ENCODE data around the gene GLIS1.

DNA sequence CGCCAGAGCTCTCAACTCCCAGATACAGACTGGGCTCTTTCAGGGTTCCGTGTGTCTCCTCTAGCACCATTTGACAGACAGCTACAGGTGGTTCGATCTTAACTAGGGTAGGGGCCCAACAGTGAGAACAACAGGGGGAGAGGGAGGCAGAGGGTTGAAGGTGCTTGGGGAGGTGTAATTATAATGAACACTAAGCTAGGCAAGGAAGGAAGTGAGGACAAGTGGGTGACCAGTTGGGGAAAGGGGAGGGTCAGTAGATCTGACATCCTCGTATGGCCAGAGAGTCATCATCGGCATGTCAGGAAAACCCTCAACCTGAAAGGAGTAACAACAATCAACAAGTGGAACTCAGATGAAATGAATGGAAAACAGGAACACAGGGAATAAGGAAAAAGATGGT is 22.8 kb downstream of the GLIS1 start:
- TF ChIP-seq POLR2A (IDR thresholded peaks at IDR 0.05), result no peak
- TF ChIP-seq, protein P1, sequence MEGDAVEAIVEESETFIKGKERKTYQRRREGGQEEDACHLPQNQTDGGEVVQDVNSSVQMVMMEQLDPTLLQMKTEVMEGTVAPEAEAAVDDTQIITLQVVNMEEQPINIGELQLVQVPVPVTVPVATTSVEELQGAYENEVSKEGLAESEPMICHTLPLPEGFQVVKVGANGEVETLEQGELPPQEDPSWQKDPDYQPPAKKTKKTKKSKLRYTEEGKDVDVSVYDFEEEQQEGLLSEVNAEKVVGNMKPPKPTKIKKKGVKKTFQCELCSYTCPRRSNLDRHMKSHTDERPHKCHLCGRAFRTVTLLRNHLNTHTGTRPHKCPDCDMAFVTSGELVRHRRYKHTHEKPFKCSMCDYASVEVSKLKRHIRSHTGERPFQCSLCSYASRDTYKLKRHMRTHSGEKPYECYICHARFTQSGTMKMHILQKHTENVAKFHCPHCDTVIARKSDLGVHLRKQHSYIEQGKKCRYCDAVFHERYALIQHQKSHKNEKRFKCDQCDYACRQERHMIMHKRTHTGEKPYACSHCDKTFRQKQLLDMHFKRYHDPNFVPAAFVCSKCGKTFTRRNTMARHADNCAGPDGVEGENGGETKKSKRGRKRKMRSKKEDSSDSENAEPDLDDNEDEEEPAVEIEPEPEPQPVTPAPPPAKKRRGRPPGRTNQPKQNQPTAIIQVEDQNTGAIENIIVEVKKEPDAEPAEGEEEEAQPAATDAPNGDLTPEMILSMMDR (IDR thresholded peaks at IDR 0.05), result no peak

Data from lower leg skin (tissue), 3 donors.